ENCODE results near the gene YBX3. TPM values are rescaled to one million over a fixed set of nuclear protein-coding genes. Genes with fewer than 3 reads are reported as not detected.

The YBX3 gene
- polyA plus RNA-seq, 1 of the 3 experiments (the other 2 are of a cell fraction) = 22.4 TPM

DNA sequence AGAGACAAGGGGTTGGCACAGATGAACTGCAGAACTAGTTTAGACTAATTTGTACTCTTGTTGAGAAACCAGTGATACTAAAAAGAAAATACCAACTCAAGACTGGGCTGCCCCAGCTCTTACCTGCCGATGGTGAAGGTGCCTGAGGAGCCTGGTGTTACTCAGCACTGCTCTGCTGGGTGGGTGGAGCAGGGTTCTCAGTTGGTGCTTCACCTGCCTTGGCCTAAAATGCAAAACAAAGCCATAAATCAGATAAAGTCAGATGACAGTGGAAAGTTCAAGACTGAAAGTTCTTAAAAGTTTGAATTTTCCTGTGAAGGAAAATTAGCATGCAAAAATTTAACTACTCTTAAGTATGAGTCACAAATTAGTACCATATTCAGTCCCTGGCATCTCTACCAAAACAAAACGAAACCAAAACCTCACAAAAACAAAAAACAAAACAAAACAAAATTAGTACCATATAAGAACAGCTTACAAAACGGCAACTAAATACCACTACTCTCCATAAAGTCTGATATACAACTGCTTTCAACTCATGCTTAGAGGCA lies 21.9 kb downstream of the YBX3 start:
- no peaks in the 10 kb centered on the region for H3K36me3 ChIP-seq (replicated peaks in 1 of 2; ENCODE audit: control insufficient read depth in 1 of 2, insufficient read depth in 2 of 2, low read length in 1 of 2)
- TF ChIP-seq TAF1 (IDR thresholded peaks at IDR 0.05; ENCODE audit: borderline replicate concordance, low read depth, low read length) = no peak
- TF ChIP-seq EP300 (IDR thresholded peaks at IDR 0.05; ENCODE audit: borderline replicate concordance in 1 of 2, low read depth in 1 of 2, low read length in 1 of 2) = no peak
- no peak for TF ChIP-seq EZH2phosphoT487 (IDR thresholded peaks at IDR 0.05; ENCODE audit: borderline replicate concordance, low read depth)
- no peak for TF ChIP-seq JUND (IDR thresholded peaks at IDR 0.05)
- no peak for TF ChIP-seq USF2 (IDR thresholded peaks at IDR 0.05; ENCODE audit: borderline replicate concordance, low read depth, low read length)
- no peak for TF ChIP-seq YY1 (IDR thresholded peaks at IDR 0.05; ENCODE audit: low read depth)
- no peak for TF ChIP-seq ELF1 (IDR thresholded peaks at IDR 0.05)
- TF ChIP-seq TEAD4 (IDR thresholded peaks at IDR 0.05; ENCODE audit: borderline replicate concordance, insufficient read depth) = no peak
- no peak for TF ChIP-seq RFX5 (IDR thresholded peaks at IDR 0.05; ENCODE audit: low read length)
- TF ChIP-seq FOSL2 (IDR thresholded peaks at IDR 0.05; ENCODE audit: borderline replicate concordance, low read depth) = no peak
- no peak for TF ChIP-seq REST (IDR thresholded peaks at IDR 0.05; ENCODE audit: low read depth, low read length)
- TF ChIP-seq SMC3 (IDR thresholded peaks at IDR 0.05; ENCODE audit: low read depth, low read length) = no peak
- TF ChIP-seq RCOR1 (IDR thresholded peaks at IDR 0.05; ENCODE audit: low read length) = no peak
- no peak overlapping the region for H3K4me2 ChIP-seq
- no peak overlapping the region for H2AFZ ChIP-seq (ENCODE audit: low read depth)
- DNase-seq = no peak
- no peak overlapping the region for H3K27ac ChIP-seq (ENCODE audit: low read depth in 2 of 2, low read length in 1 of 2)
- no peaks in the 10 kb centered on the region for H3K9me2 ChIP-seq
- H3K27me3 ChIP-seq (ENCODE audit: insufficient read depth) = peaks cover 7% of the 10 kb centered on the region; the same call in 1 of the 2 replicates
- CTCF ChIA-PET = interaction anchor here (1.0 to 1.9 kb wide), 3 partner anchors 48 to 132 kb away, joined by 3 to 6 read pairs (median 3); no protein-coding TSS in a partner anchor
- no peak overlapping the region for H3K9ac ChIP-seq
- 9% methylated on average over 3 of the region's 3 CpGs for WGBS (ENCODE audit: low lambda C conversion rate)
- no peaks in the 10 kb centered on the region for H3F3A ChIP-seq (replicated peaks; ENCODE audit: insufficient read depth)
- no peaks in the 10 kb centered on the region for H3K4me1 ChIP-seq (ENCODE audit: control insufficient read depth in 1 of 2, insufficient read depth in 2 of 2, low read depth in 1 of 2, low read length in 1 of 2)
- H3K9me3 ChIP-seq = no peaks in the 10 kb centered on the region
- H3K79me2 ChIP-seq (ENCODE audit: insufficient read depth) = no peaks in the 10 kb centered on the region
- no peaks in the 10 kb centered on the region for H4K20me1 ChIP-seq (ENCODE audit: insufficient read depth)
- POLR2A ChIA-PET = no interaction called here
- no peak overlapping the region for H3K4me3 ChIP-seq (ENCODE audit: low read depth in 2 of 2, low read length in 1 of 2)

DNA sequence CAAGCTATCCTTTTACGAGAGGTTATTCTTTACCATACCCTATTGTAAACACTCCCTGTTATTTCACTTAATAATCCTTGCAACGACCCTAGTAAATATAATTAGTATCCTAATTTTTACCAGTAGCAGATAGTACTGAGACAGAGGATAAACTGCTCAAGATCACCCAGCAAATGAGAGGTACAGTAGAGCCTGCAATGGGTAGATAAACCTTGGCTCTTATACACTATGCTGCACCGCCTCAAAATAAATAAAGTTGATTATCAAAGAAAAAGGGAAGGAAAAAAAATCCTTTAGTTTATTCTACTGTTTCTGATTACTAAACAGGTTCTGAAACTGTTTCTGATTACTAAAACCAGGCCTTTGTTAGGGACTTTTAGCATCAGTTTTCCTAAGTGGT lies 22.5 kb downstream of the YBX3 start:
- ChIA-PET POLR2A (no interaction called here), CTCF (interaction anchor here (1.0 to 1.9 kb wide), 3 partner anchors 49 to 132 kb away, joined by 3 to 6 read pairs (median 3); no protein-coding TSS in a partner anchor)
- Histone ChIP-seq H3K9me2 (no peaks in the 10 kb centered on the region), H3F3A (replicated peaks; ENCODE audit: insufficient read depth) (no peaks in the 10 kb centered on the region), H3K79me2 (ENCODE audit: insufficient read depth) (no peaks in the 10 kb centered on the region), H3K4me2 (no peak overlapping the region), H4K20me1 (ENCODE audit: insufficient read depth) (no peaks in the 10 kb centered on the region), H3K27ac (ENCODE audit: low read depth in 2 of 2, low read length in 1 of 2) (no peak overlapping the region), H3K36me3 (replicated peaks in 1 of 2; ENCODE audit: control insufficient read depth in 1 of 2, insufficient read depth in 2 of 2, low read length in 1 of 2) (no peaks in the 10 kb centered on the region), H3K27me3 (ENCODE audit: insufficient read depth) (peaks cover 7% of the 10 kb centered on the region; the same call in 1 of the 2 replicates), H3K9ac (no peak overlapping the region), H3K4me3 (ENCODE audit: low read depth in 2 of 2, low read length in 1 of 2) (no peak overlapping the region), H2AFZ (ENCODE audit: low read depth) (no peak overlapping the region), H3K9me3 (no peaks in the 10 kb centered on the region), H3K4me1 (ENCODE audit: control insufficient read depth in 1 of 2, insufficient read depth in 2 of 2, low read depth in 1 of 2, low read length in 1 of 2) (no peaks in the 10 kb centered on the region)
- TF ChIP-seq TCF12 (IDR thresholded peaks at IDR 0.05) (no peak), CHD2 (IDR thresholded peaks at IDR 0.05; ENCODE audit: low read length, partially characterized antibody) (no peak), REST (IDR thresholded peaks at IDR 0.05; ENCODE audit: low read depth, low read length) (no peak), POLR2AphosphoS5 (IDR thresholded peaks at IDR 0.05; ENCODE audit: low read depth, low read length) (no peak), TEAD4 (IDR thresholded peaks at IDR 0.05; ENCODE audit: borderline replicate concordance, insufficient read depth) (no peak), MAX (IDR thresholded peaks at IDR 0.05; ENCODE audit: low read depth) (no peak)
- no peak for DNase-seq
- WGBS (ENCODE audit: low lambda C conversion rate) = 28% methylated on average over 3 of the region's 3 CpGs
